GM23248 (cell line): ENCODE measurements around the gene DOLK. TPM values are rescaled to one million over a fixed set of nuclear protein-coding genes. Genes with fewer than 3 reads are reported as not detected.

Experiments used
- DNase-seq: peaks from one replicate; pipeline ENCODE4 v3.0.0-alpha.2; 2015
- H2AFZ ChIP-seq: fragments of 200-600 bp; sonication (generic); 2 replicates; pipeline ENCODE4 v1.6.1; 2016; ENCODE audit warnings: antibody characterized with exemption
- H3F3A ChIP-seq: fragments of 200-600 bp; sonication (generic); 2 replicates; pipeline ENCODE4 v1.6.1; 2016; ENCODE audit warnings: mild to moderate bottlenecking, antibody characterized with exemption, mixed run types; ENCODE audit not compliant: insufficient read depth
- H3K27ac ChIP-seq: fragments of 200-600 bp; sonication (generic); 2 replicates; pipeline ENCODE4 v1.5.1; 2016; ENCODE audit warnings: mild to moderate bottlenecking
- H3K27me3 ChIP-seq: fragments of 200-600 bp; sonication (generic); replicated peaks from 2 replicates; pipeline ENCODE4 v1.6.1; 2016; ENCODE audit warnings: mild to moderate bottlenecking; ENCODE audit not compliant: insufficient read depth
- H3K36me3 ChIP-seq: fragments of 200-600 bp; sonication (generic); 2 replicates; pipeline ENCODE4 v1.6.1; 2016; ENCODE audit warnings: low read depth, mild to moderate bottlenecking
- H3K4me1 ChIP-seq: fragments of 200-600 bp; sonication (generic); 2 replicates; pipeline ENCODE4 v1.6.1; 2016; ENCODE audit warnings: mild to moderate bottlenecking; ENCODE audit not compliant: insufficient read depth
- H3K4me2 ChIP-seq: fragments of 200-600 bp; sonication (generic); one replicate; pipeline ENCODE4 v1.6.1; 2016; ENCODE audit warnings: mild to moderate bottlenecking; ENCODE audit not compliant: unreplicated experiment
- H3K4me3 ChIP-seq: fragments of 200-600 bp; sonication (generic); 2 replicates; pipeline ENCODE4 v1.5.1; 2016; ENCODE audit warnings: mild to moderate bottlenecking
- H3K79me2 ChIP-seq: fragments of 200-600 bp; sonication (generic); 2 replicates; pipeline ENCODE4 v1.6.1; 2016; ENCODE audit warnings: mild to moderate bottlenecking; ENCODE audit not compliant: insufficient read depth
- H3K9ac ChIP-seq: fragments of 200-600 bp; sonication (generic); 2 replicates; pipeline ENCODE4 v1.6.1; 2016; ENCODE audit warnings: mild to moderate bottlenecking
- H3K9me2 ChIP-seq: fragments of 200-600 bp; sonication (generic); 2 replicates; pipeline ENCODE4 v1.6.1; 2016; ENCODE audit warnings: mixed run types, mild to moderate bottlenecking, moderate library complexity; ENCODE audit not compliant: insufficient read depth
- H3K9me3 ChIP-seq: fragments of 200-600 bp; sonication (generic); one replicate; pipeline ENCODE4 v1.6.1; 2017; ENCODE audit warnings: low read depth
- H4K20me1 ChIP-seq: fragments of 200-600 bp; sonication (generic); 2 replicates; pipeline ENCODE4 v1.6.0; 2016; ENCODE audit not compliant: insufficient read depth
- EZH2 ChIP-seq: fragments of 200-600 bp; sonication (generic); IDR thresholded peaks from 2 replicates; pipeline ENCODE4 v1.6.1; 2018; ENCODE audit warnings: antibody characterized with exemption, mild to moderate bottlenecking; ENCODE audit not compliant: insufficient read depth, poor library complexity, severe bottlenecking
- EZH2phosphoT487 ChIP-seq: fragments of 200-600 bp; sonication (generic); IDR thresholded peaks from 2 replicates; pipeline ENCODE4 v1.6.1; 2018; ENCODE audit warnings: antibody characterized with exemption, moderate library complexity, mild to moderate bottlenecking, low read depth; ENCODE audit not compliant: insufficient read depth
- WGBS, 2 experiments: methylation state at CpG; one replicate each; pipeline ENCODE4 v1.1.6; 2015 to 2017; ENCODE audit warnings: low lambda C conversion rate in 2 of 2, low coverage in 1 of 2; ENCODE audit errors: missing lambda C conversion rate in 2 of 2; 5-methylcytosine and 5-hydroxymethylcytosine counted together
- in situ Hi-C: fragments of 300-500 bp; cut with MboI; formaldehyde crosslinking; loops from 2 replicates; pipeline ENCODE4 v1.15.0; 2020
- polyA plus RNA-seq: library from polyadenylated mRNA; unstranded; fragments of >200 nt; fragmentation: Nextera tagmentation; extraction: Ambion mirVana; gene quantifications from 2 replicates; pipeline ENCODE4 v1.2.1, GENCODE V29; 2016
- total RNA-seq: library from RNA; depleted of rRNA; stranded (reverse); fragments of >200 nt; shearing (Covaris generic); gene quantifications from 2 replicates; pipeline ENCODE4 v1.2.3, GENCODE V29; 2014

The DOLK gene
- total and polyA plus RNA-seq, 2 experiments from 2014 or later = 31.7 to 36.1 TPM

GRCh38 chr9:128916745-128917144 lies 30.7 kb downstream of the DOLK start:
- H3K27me3 ChIP-seq = no peaks in the 10 kb centered on the region
- H3K27ac ChIP-seq = peak overlapping the region; percentile 37
- peaks cover 40% of the 10 kb centered on the region for H3K4me1 ChIP-seq
- 65 to 66% methylated on average over 11 of the region's 11 CpGs for WGBS, 2 experiments
- no peak overlapping the region for H3K4me2 ChIP-seq
- no peak overlapping the region for H3K4me3 ChIP-seq
- no peak for DNase-seq
- no peaks in the 10 kb centered on the region; the same call in 1 of the 2 replicates for H3K36me3 ChIP-seq
- peak overlapping the region; percentile 48; the same call in 1 of the 2 replicates for H2AFZ ChIP-seq
- peaks cover 16% of the 10 kb centered on the region for H3F3A ChIP-seq
- no peaks in the 10 kb centered on the region for H3K9me2 ChIP-seq
- TF ChIP-seq EZH2 (no peak), EZH2phosphoT487 (no peak)
- peak overlapping the region; percentile 50 for H3K9ac ChIP-seq
- in situ Hi-C loops = no loop called here
- H3K79me2 ChIP-seq = peaks cover 48% of the 10 kb centered on the region
- H4K20me1 ChIP-seq = no peaks in the 10 kb centered on the region
- H3K9me3 ChIP-seq = no peaks in the 10 kb centered on the region

- no peaks in the 10 kb centered on the region for H3K27me3 ChIP-seq
- in situ Hi-C loops = no loop called here
- peak overlapping the region; percentile 50; the same call in 1 of the 2 replicates for H3K9ac ChIP-seq
- H3K27ac ChIP-seq = peak overlapping the region; percentile 37
- peaks cover 51% of the 10 kb centered on the region for H3K79me2 ChIP-seq
- no peaks in the 10 kb centered on the region; the same call in 1 of the 2 replicates for H3K36me3 ChIP-seq
- no peaks in the 10 kb centered on the region for H3K9me3 ChIP-seq
- DNase-seq = peak; percentile 74
- peaks cover 43% of the 10 kb centered on the region for H3K4me1 ChIP-seq
- H3F3A ChIP-seq = peaks cover 22% of the 10 kb centered on the region
- no peak overlapping the region for H3K4me2 ChIP-seq
- H4K20me1 ChIP-seq = no peaks in the 10 kb centered on the region
- no peak for TF ChIP-seq EZH2phosphoT487
- TF ChIP-seq EZH2 = no peak
- H3K9me2 ChIP-seq = no peaks in the 10 kb centered on the region
- no peak overlapping the region for H2AFZ ChIP-seq
- H3K4me3 ChIP-seq = no peak overlapping the region
- 37 to 55% methylated on average over 17 to 18 of the region's 18 CpGs for WGBS, 2 experiments
Measured at GRCh38 chr9:128916204-128916603, 31.2 kb downstream of the DOLK start.

- H3K4me2 ChIP-seq = peak overlapping the region; percentile 77
- peaks cover 71% of the 10 kb centered on the region for H3K79me2 ChIP-seq
- TF ChIP-seq EZH2phosphoT487 = no peak
- no peaks in the 10 kb centered on the region for H4K20me1 ChIP-seq
- no peak overlapping the region for H3K9ac ChIP-seq
- H3K36me3 ChIP-seq = peaks cover 1% of the 10 kb centered on the region; the same call in 1 of the 2 replicates
- 87 to 88% methylated on average over 19 to 23 of the region's 23 CpGs for WGBS, 2 experiments
- H3K4me1 ChIP-seq = peaks cover 41% of the 10 kb centered on the region
- peaks cover 20% of the 10 kb centered on the region for H3F3A ChIP-seq
- in situ Hi-C loops = no loop called here
- H3K4me3 ChIP-seq = no peak overlapping the region
- H3K27ac ChIP-seq = no peak overlapping the region
- H3K27me3 ChIP-seq = no peaks in the 10 kb centered on the region
- H3K9me2 ChIP-seq = no peaks in the 10 kb centered on the region
- no peaks in the 10 kb centered on the region for H3K9me3 ChIP-seq
- no peak overlapping the region for H2AFZ ChIP-seq
- DNase-seq = no peak
Measured at GRCh38 chr9:128913995-128914772, 33.2 kb downstream of the DOLK start.

- H3K4me1 ChIP-seq = peaks cover 41% of the 10 kb centered on the region
- in situ Hi-C loops = no loop called here
- H3K4me2 ChIP-seq = peak overlapping the region; percentile 77
- peaks cover 10% of the 10 kb centered on the region; the same call in 1 of the 2 replicates for H3K36me3 ChIP-seq
- no peaks in the 10 kb centered on the region for H3K9me2 ChIP-seq
- TF ChIP-seq EZH2phosphoT487 (no peak), EZH2 (no peak)
- H3K4me3 ChIP-seq = no peak overlapping the region
- H2AFZ ChIP-seq = no peak overlapping the region
- H3K27ac ChIP-seq = peak overlapping the region; percentile 33
- no peaks in the 10 kb centered on the region for H3K9me3 ChIP-seq
- DNase-seq = peak; percentile 38
- H3F3A ChIP-seq = peaks cover 20% of the 10 kb centered on the region
- WGBS, 2 experiments = 38 to 41% methylated on average over 15 of the region's 15 CpGs
- H3K27me3 ChIP-seq = no peaks in the 10 kb centered on the region
- peaks cover 80% of the 10 kb centered on the region for H3K79me2 ChIP-seq
- no peak overlapping the region for H3K9ac ChIP-seq
- no peaks in the 10 kb centered on the region for H4K20me1 ChIP-seq
Measured at GRCh38 chr9:128913048-128913900, 34.1 kb downstream of the DOLK start.
